OCI-LY7 (cell line): ENCODE data around the gene APBB1IP. TPM values are rescaled to one million over a fixed set of nuclear protein-coding genes. Genes with fewer than 3 reads are reported as not detected.

Source experiments
- BruUV-seq: library from RNA; stranded (reverse); fragments of 400-500 nt; replicated peaks from 2 replicates; lab custom pipeline; 2021; lab: Mats Ljungman, UMichigan
- CTCF ChIA-PET: fragments of 300-600 bp; sonication (Branson Sonifier 250); formaldehyde crosslinking; loops from one replicate; lab custom pipeline; 2022; ENCODE audit warnings: antibody characterized with exemption; ENCODE audit not compliant: unreplicated experiment; lab: Charles Lee
- POLR2A ChIA-PET: fragments of 300-600 bp; sonication (Branson Sonifier 250); formaldehyde crosslinking; loops from one replicate; lab custom pipeline; 2022; ENCODE audit warnings: antibody characterized with exemption; lab: Charles Lee
- DNase-seq: peaks from one replicate; pipeline ENCODE4 v3.0.0-alpha.2; 2015; ENCODE audit warnings: low spot score
- H2AFZ ChIP-seq: fragments of 200-600 bp; sonication (generic), shearing (Covaris generic); 2 replicates; pipeline ENCODE4 v1.6.1; 2014; ENCODE audit warnings: mild to moderate bottlenecking, antibody characterized with exemption, low read length, moderate library complexity
- H3K27ac ChIP-seq: fragments of 200-600 bp; sonication (generic); 2 replicates; pipeline ENCODE4 v1.5.1; 2014; ENCODE audit warnings: mixed run types, low read depth, mild to moderate bottlenecking, moderate library complexity, low read length, inconsistent platforms; ENCODE audit not compliant: poor library complexity, severe bottlenecking
- H3K36me3 ChIP-seq: fragments of 200-600 bp; sonication (generic); 2 replicates; pipeline ENCODE4 v1.6.1; 2014; ENCODE audit warnings: mild to moderate bottlenecking, antibody characterized with exemption, low read length, moderate library complexity, mixed read lengths; ENCODE audit not compliant: insufficient read depth
- H3K4me1 ChIP-seq: fragments of 200-600 bp; sonication (generic); 2 replicates; pipeline ENCODE4 v1.5.1; 2014; ENCODE audit warnings: mild to moderate bottlenecking, low read length; ENCODE audit not compliant: insufficient read depth, poor library complexity, severe bottlenecking
- H3K4me2 ChIP-seq: fragments of 200-600 bp; sonication (generic); 2 replicates; pipeline ENCODE4 v1.6.1; 2014; ENCODE audit warnings: mild to moderate bottlenecking, low read length
- H3K4me3 ChIP-seq: fragments of 200-600 bp; sonication (generic); 2 replicates; pipeline ENCODE4 v1.5.1; 2014; ENCODE audit warnings: mild to moderate bottlenecking, low read depth, low read length; ENCODE audit not compliant: poor library complexity, severe bottlenecking
- H3K79me2 ChIP-seq: fragments of 200-600 bp; sonication (generic); 2 replicates; pipeline ENCODE4 v1.6.1; 2016; ENCODE audit warnings: low read depth, mild to moderate bottlenecking, low read length, moderate library complexity, mixed read lengths; ENCODE audit not compliant: insufficient read depth
- H3K9me2 ChIP-seq: fragments of 200-600 bp; sonication (generic); 2 replicates; pipeline ENCODE4 v1.6.1; 2016; ENCODE audit warnings: mild to moderate bottlenecking, low read length, mixed read lengths; ENCODE audit not compliant: insufficient read depth
- H3K9me3 ChIP-seq: fragments of 200-600 bp; sonication (generic); 2 replicates; pipeline ENCODE4 v1.6.1; 2014; ENCODE audit warnings: mild to moderate bottlenecking, mixed run types, low read length, mixed read lengths
- H4K20me1 ChIP-seq: fragments of 200-600 bp; sonication (generic); 2 replicates; pipeline ENCODE4 v1.6.1; 2014; ENCODE audit warnings: mild to moderate bottlenecking, antibody characterized with exemption, low read length, moderate library complexity, mixed read lengths; ENCODE audit not compliant: insufficient read depth
- CTCF ChIP-seq: fragments of 200-600 bp; sonication (generic); conservative IDR thresholded peaks from 2 replicates; pipeline ENCODE4 v1.5.1; 2014; ENCODE audit warnings: mild to moderate bottlenecking, antibody characterized with exemption, low read length, moderate library complexity, mixed read lengths
- EZH2phosphoT487 ChIP-seq: fragments of 200-600 bp; sonication (generic); IDR thresholded peaks from 2 replicates; pipeline ENCODE4 v1.6.1; 2018; ENCODE audit warnings: low read depth, borderline replicate concordance, mild to moderate bottlenecking, mixed run types, antibody characterized with exemption, low read length, moderate library complexity, mixed read lengths
- intact Hi-C: fragments of 100-400 bp; cut with micrococcal nuclease; formaldehyde crosslinking; loops from one replicate; pipeline ENCODE4 v1.10.0; 2022; ENCODE audit not compliant: unreplicated experiment
- total RNA-seq, 2 experiments: library from RNA; depleted of rRNA in 1 of 2; stranded (reverse); fragments of >200 nt in 1 of 2; shearing (Covaris generic) in 1 of 2; gene quantifications; 2 replicates each; pipeline ENCODE4 v1.2.3, GENCODE V29; 2014 to 2022

The APBB1IP gene
- total RNA-seq, 2 experiments from 2014 or later: 65.8 to 167 TPM

GRCh38 chr10:26435852-26436251 lies 2.3 kb upstream of the APBB1IP start:
- peak overlapping the region; percentile 48 for H3K4me3 ChIP-seq
- H4K20me1 ChIP-seq: no peaks in the 10 kb centered on the region
- DNase-seq: peak; percentile 7
- peak overlapping the region; percentile 92 for H3K27ac ChIP-seq
- H2AFZ ChIP-seq: peak overlapping the region; percentile 80; the same call in 1 of the 2 replicates
- ChIA-PET POLR2A (interaction anchor here (0.6 to 1.9 kb wide), 6 partner anchors 13 to 111 kb away, joined by 3 to 4 read pairs (median 4); no protein-coding TSS in a partner anchor), CTCF (no interaction called here)
- intact Hi-C loops: loop anchor here (5.0 kb wide), 2 partner anchors 421 to 806 kb away; partner anchors contain the start of gene ACBD5
- H3K36me3 ChIP-seq: peaks cover 22% of the 10 kb centered on the region
- H3K9me3 ChIP-seq: no peaks in the 10 kb centered on the region
- H3K4me2 ChIP-seq: peak overlapping the region; percentile 77
- H3K9me2 ChIP-seq: no peaks in the 10 kb centered on the region
- peaks cover 45% of the 10 kb centered on the region for H3K79me2 ChIP-seq
- TF ChIP-seq CTCF: no peak
- TF ChIP-seq EZH2phosphoT487: no peak
- no TSS peak for BruUV-seq
- peaks cover 27% of the 10 kb centered on the region for H3K4me1 ChIP-seq

GRCh38 chr10:26436848-26437247 lies 1.3 kb upstream of the APBB1IP start:
- TF ChIP-seq EZH2phosphoT487 (no peak), CTCF (no peak)
- no TSS peak for BruUV-seq
- peak overlapping the region; percentile 77 for H3K4me2 ChIP-seq
- H3K79me2 ChIP-seq: peaks cover 55% of the 10 kb centered on the region
- H3K9me3 ChIP-seq: no peaks in the 10 kb centered on the region
- intact Hi-C loops: loop anchor here (1.0 to 5.0 kb wide), 3 partner anchors 65 to 805 kb away; partner anchors contain the start of gene ACBD5
- peak; percentile 50 for DNase-seq
- H2AFZ ChIP-seq: no peak overlapping the region
- H3K27ac ChIP-seq: peak overlapping the region; percentile 92
- peak overlapping the region; percentile 93 for H3K4me3 ChIP-seq
- H4K20me1 ChIP-seq: no peaks in the 10 kb centered on the region
- H3K9me2 ChIP-seq: no peaks in the 10 kb centered on the region
- CTCF ChIA-PET: interaction anchor here (1.1 kb wide), 1 partner anchor 19 kb away, joined by 3 read pairs; no protein-coding TSS in a partner anchor
- POLR2A ChIA-PET: interaction anchor here (0.6 to 1.9 kb wide), 8 partner anchors 10 to 96 kb away, joined by 3 to 6 read pairs (median 4); no protein-coding TSS in a partner anchor
- H3K36me3 ChIP-seq: peaks cover 32% of the 10 kb centered on the region
- H3K4me1 ChIP-seq: peaks cover 32% of the 10 kb centered on the region
